Choroid plexus epithelial cell (primary cell): ENCODE measurements around the gene SPAG5.

Experiments used
- DNase-seq: peaks from one replicate; pipeline ENCODE4 v3.0.0-alpha.2; 2010; ENCODE audit warnings: low read depth
- H3K4me3 ChIP-seq: 2 replicates; pipeline ENCODE4 v1.5.1; 2011; ENCODE audit warnings: low read depth, mild to moderate bottlenecking, control low read depth, low read length, moderate library complexity
- TF ChIP-seq, protein P1 (sequence below): conservative IDR thresholded peaks from 2 replicates; pipeline ENCODE4 v1.5.1; 2011; ENCODE audit warnings: low read depth, mild to moderate bottlenecking, control low read depth, inconsistent platforms, low read length, moderate library complexity

SPAG5 gene

DNA sequence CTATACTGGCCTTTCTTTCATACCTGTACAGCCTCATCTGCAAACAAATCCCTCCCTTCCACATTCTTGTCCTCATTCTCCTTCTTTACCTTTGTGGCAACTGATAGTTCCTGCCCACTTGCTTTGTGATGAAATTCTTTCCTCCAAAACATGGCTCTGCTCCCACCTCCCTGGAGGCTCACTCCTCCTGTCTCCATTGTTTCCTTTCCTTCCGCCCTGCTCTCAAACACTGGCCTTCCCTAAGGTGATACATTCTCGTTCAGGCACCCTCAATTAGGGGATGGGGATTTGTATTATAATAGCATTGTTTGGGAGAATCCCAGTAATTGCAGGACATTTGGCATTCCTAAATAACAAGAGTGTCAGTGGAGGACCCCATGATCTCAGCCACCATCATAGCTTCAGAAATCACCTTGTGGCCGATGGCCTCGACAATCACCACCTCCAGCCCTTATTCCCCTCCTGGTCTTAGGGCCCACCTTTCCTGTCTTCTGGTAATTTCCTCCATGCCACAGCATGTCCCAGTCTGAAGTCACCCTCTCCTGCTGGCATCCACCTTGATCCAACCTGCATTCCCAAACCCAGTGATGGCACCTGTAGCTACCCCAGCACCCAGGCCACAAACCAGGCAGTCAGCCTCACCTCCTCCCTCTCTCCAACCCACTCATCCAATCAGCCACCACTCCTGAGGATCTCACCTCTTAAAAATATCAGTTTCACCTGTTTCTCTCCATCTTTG, 54.3 kb downstream of the SPAG5 start:
- TF ChIP-seq, protein P1, sequence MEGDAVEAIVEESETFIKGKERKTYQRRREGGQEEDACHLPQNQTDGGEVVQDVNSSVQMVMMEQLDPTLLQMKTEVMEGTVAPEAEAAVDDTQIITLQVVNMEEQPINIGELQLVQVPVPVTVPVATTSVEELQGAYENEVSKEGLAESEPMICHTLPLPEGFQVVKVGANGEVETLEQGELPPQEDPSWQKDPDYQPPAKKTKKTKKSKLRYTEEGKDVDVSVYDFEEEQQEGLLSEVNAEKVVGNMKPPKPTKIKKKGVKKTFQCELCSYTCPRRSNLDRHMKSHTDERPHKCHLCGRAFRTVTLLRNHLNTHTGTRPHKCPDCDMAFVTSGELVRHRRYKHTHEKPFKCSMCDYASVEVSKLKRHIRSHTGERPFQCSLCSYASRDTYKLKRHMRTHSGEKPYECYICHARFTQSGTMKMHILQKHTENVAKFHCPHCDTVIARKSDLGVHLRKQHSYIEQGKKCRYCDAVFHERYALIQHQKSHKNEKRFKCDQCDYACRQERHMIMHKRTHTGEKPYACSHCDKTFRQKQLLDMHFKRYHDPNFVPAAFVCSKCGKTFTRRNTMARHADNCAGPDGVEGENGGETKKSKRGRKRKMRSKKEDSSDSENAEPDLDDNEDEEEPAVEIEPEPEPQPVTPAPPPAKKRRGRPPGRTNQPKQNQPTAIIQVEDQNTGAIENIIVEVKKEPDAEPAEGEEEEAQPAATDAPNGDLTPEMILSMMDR: no peak
- DNase-seq: no peak
- H3K4me3 ChIP-seq: no peak overlapping the region

DNA sequence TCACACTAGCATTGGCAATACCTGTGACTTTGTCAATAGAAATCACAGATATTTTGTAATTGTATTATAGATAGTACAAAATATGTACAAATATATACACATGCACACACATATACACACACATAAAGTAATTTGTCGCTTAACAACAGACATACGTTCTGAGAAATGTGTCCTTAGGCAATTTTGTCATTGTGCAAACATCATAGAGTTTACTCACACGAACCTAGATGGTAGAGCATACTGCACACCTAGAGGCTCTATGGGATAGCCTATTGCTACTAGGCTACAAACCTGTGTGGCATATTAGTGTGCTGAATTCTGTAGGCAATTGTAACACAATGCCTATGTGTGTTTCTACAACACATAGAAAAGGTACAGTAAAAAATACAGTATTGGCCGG, 57.4 kb downstream of the SPAG5 start:
- H3K4me3 ChIP-seq: no peak overlapping the region
- TF ChIP-seq, protein P1: no peak
- DNase-seq: no peak

DNA sequence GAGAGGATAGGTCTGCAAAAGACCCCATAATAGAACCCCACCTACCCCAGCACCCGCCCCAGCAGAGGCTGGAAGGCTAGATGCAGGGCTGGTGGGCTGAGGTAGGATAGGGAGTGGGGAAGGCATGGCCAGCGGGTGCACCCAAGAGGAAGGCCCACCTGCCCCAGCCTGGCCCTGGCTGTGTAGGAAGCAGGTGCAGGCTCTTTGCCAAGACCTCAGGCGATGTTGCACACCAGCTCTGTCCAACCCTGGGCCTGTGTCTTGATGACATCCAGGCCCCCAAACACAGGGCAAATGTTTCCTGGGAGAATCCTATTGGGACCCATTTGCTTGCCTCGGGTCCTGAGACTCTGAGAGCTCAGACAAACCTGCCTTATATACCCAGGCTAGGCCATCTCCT, 58.6 kb downstream of the SPAG5 start:
- TF ChIP-seq, protein P1: no peak
- no peak overlapping the region for H3K4me3 ChIP-seq
- DNase-seq: no peak

DNA sequence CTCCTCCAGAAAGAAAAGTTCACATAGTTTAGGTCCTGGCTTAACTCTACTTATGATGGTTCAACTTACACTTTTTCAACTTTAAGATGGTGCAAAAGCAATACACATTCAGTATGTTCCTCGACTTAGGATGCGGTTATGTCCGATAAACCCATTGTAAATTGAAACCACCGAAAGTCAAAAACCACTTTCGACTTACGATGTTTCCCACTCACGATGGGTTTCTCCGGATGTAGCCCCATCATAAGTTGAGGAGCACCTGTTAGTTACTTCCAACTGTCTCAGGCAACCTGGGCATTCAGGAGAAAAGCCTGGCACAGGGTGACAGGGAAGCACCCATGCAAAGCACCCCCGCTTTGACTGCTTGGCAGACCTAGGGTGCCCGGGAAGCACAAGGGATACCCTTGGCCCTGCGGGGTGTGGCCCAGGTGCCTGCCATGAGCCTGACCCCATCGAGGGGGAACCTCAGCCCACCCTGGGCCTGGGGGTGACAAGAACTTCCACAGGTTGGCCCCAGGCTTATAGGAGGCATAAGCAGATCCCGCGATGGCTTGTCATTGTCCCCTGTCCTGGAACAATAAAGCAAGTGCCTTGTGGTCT, 60.4 kb downstream of the SPAG5 start:
- no peak overlapping the region for H3K4me3 ChIP-seq
- DNase-seq: no peak
- TF ChIP-seq, protein P1: no peak

DNA sequence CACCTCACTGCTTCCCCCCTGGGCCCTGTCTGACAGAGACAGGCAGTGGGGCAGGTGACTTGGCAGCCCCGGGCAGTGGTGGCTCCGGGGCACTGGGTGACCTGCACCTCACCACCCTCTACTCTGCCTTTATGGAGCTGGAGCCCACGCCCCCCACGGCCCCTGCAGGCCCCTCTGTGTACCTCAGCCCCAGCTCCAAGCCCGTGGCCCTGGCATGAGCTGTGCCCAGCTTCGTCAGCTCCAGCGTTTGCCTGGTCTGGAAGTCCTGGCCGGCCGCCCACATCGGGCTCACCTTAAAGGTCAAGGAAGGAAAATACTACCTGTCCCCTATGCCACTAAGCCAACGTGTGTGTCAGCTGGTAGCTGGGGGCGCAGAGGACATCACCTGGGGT, 61.6 kb downstream of the SPAG5 start:
- H3K4me3 ChIP-seq: no peak overlapping the region
- TF ChIP-seq, protein P1: no peak
- no peak for DNase-seq

DNA sequence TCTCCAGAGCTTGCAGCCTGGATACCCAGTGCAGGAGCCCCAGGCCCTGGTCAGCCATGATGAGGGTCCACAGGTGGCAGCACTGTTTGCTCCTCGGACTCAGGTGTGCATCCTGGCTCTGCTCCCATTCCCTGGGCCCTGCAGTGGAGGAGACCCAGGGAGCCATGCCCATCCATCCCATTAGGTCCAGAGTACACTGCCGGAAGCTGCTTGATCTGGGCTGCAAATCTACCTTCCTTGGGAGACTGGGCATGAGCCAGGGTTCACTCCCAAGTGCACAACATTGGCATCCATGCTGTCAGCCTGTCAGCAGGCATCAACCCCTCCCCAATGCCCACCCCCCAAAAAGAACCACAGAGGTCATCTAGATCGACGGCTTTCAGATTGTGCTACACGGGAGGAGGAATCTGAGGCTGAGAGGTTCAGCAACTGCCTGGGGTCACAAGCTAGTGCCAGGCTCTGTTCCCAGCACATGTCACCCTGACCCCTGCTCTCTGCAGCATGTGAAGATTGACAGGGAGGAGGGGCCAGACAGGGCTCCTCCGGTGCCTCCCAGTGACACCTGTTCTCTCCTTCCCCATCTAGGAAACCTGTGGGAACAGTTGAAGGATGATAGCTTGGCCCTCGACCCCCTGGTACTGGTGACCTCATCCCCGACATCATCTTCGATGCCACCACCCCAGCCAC, 62.1 kb downstream of the SPAG5 start:
- no peak overlapping the region for H3K4me3 ChIP-seq
- TF ChIP-seq, protein P1: no peak
- no peak for DNase-seq
